SHP77 (cell line): ENCODE data around the gene MRPL51.

Source experiments
- DNase-seq, 2 experiments: peaks; one replicate each; lab custom pipeline; 2025; lab: John Stamatoyannopoulos, UW

The MRPL51 gene

GRCh38 chr12:6461401-6462233 is 31.4 kb downstream of the MRPL51 start:
- no peak for DNase-seq

- DNase-seq = no peak
These were observed 32.2 kb downstream of the MRPL51 start for GRCh38 chr12:6460751-6461371.

- DNase-seq = no peak
These were observed 34.1 kb downstream of the MRPL51 start for GRCh38 chr12:6459004-6459337.

GRCh38 chr12:6458281-6459003 is 34.6 kb downstream of the MRPL51 start:
- no peak for DNase-seq

- DNase-seq = no peak
These were observed 35.7 kb downstream of the MRPL51 start for GRCh38 chr12:6457220-6457945.

- DNase-seq = peak in 1 of 2 experiments; percentile 11
These were observed 40.0 kb downstream of the MRPL51 start for GRCh38 chr12:6452944-6453630.

GRCh38 chr12:6452245-6452943 is 40.7 kb downstream of the MRPL51 start:
- DNase-seq = no peak

GRCh38 chr12:6451348-6452244 is 41.5 kb downstream of the MRPL51 start, which contains the start of gene TAPBPL:
TAPBPL (plus strand) TSS chr12:6452042; CDS start chr12:6452249, 207 bp downstream.
- peak; percentile 71 to 80 for DNase-seq

- DNase-seq = no peak
These were observed 42.2 kb downstream of the MRPL51 start for GRCh38 chr12:6450869-6451347.

- no peak for DNase-seq
These were observed 42.8 kb downstream of the MRPL51 start for GRCh38 chr12:6450091-6450868.

GRCh38 chr12:6444704-6445688 is 48.1 kb downstream of the MRPL51 start, which contains the start of gene CD27:
CD27 (plus strand) TSS chr12:6444955; CDS start chr12:6445096, 141 bp downstream.
- no peak for DNase-seq

- no peak for DNase-seq
These were observed 49.0 kb downstream of the MRPL51 start for GRCh38 chr12:6444031-6444430.

- no peak for DNase-seq
These were observed 49.6 kb downstream of the MRPL51 start for GRCh38 chr12:6443361-6443983.

- no peak for DNase-seq
These were observed 50.2 kb downstream of the MRPL51 start for GRCh38 chr12:6442836-6443235.
